PC-9 (cell line): ENCODE results near the gene CRYBG1. TPM values are rescaled to one million over a fixed set of nuclear protein-coding genes. Genes with fewer than 3 reads are reported as not detected.

ENCODE experiments used
- BruUV-seq: library from RNA; stranded (reverse); fragments of 400-500 nt; replicated peaks from 2 replicates; lab custom pipeline; 2021; lab: Mats Ljungman, UMichigan
- CTCF ChIA-PET: fragments of 300-600 bp; sonication (Branson Sonifier 250); formaldehyde crosslinking; loops from one replicate; lab custom pipeline; 2022; ENCODE audit warnings: antibody characterized with exemption; lab: Charles Lee
- POLR2A ChIA-PET: fragments of 300-600 bp; sonication (Branson Sonifier 250); formaldehyde crosslinking; loops from one replicate; lab custom pipeline; 2022; ENCODE audit warnings: antibody characterized with exemption; ENCODE audit not compliant: unreplicated experiment; lab: Charles Lee
- DNase-seq, 2 experiments: peaks; one replicate each; pipeline versions ENCODE4 v3.0.0 to v3.0.0-alpha.2; 2015 to 2022; ENCODE audit warnings: mixed read lengths in 1 of 2
- H2AFZ ChIP-seq: fragments of 200-600 bp; sonication (generic); 2 replicates; pipeline ENCODE4 v1.8.1; 2017; ENCODE audit warnings: antibody characterized with exemption
- H3F3A ChIP-seq: fragments of 200-600 bp; sonication (generic); 2 replicates; pipeline ENCODE4 v1.8.1; 2017; ENCODE audit warnings: antibody characterized with exemption, mild to moderate bottlenecking, low read depth; ENCODE audit not compliant: insufficient read depth
- H3K27ac ChIP-seq: fragments of 200-600 bp; sonication (generic); 2 replicates; pipeline ENCODE4 v1.6.1; 2016; ENCODE audit warnings: mixed run types
- H3K27me3 ChIP-seq: fragments of 200-600 bp; sonication (generic); 2 replicates; pipeline ENCODE4 v1.6.1; 2016; ENCODE audit warnings: low read depth, mixed run types; ENCODE audit not compliant: insufficient read depth
- H3K36me3 ChIP-seq: fragments of 200-600 bp; sonication (generic); 2 replicates; pipeline ENCODE4 v1.6.1; 2016; ENCODE audit warnings: low read depth, mixed run types
- H3K4me1 ChIP-seq: fragments of 200-600 bp; sonication (generic); replicated peaks from 2 replicates; pipeline ENCODE4 v1.6.1; 2016; ENCODE audit warnings: mixed run types; ENCODE audit not compliant: insufficient read depth
- H3K4me2 ChIP-seq: fragments of 200-600 bp; sonication (generic); 2 replicates; pipeline ENCODE4 v1.6.1; 2017; ENCODE audit warnings: mixed run types
- H3K4me3 ChIP-seq: fragments of 200-600 bp; sonication (generic); 2 replicates; pipeline ENCODE4 v1.6.1; 2016; ENCODE audit warnings: mixed run types
- H3K79me2 ChIP-seq: fragments of 200-600 bp; sonication (generic); 2 replicates; pipeline ENCODE4 v1.6.1; 2017; ENCODE audit warnings: low read depth, mixed run types
- H3K9me2 ChIP-seq: fragments of 200-600 bp; sonication (generic); 2 replicates; pipeline ENCODE4 v1.8.1; 2017; ENCODE audit warnings: mild to moderate bottlenecking; ENCODE audit not compliant: insufficient read depth
- H3K9me3 ChIP-seq: fragments of 200-600 bp; sonication (generic); 2 replicates; pipeline ENCODE4 v1.8.1; 2016; ENCODE audit warnings: low read depth; ENCODE audit not compliant: insufficient read depth
- H4K20me1 ChIP-seq: fragments of 200-600 bp; sonication (generic); 2 replicates; pipeline ENCODE4 v1.8.1; 2017; ENCODE audit not compliant: insufficient read depth
- CTCF ChIP-seq: fragments of 200-600 bp; sonication (generic); conservative IDR thresholded peaks from 2 replicates; pipeline ENCODE4 v1.6.1; 2017; ENCODE audit warnings: mixed run types, antibody characterized with exemption, mild to moderate bottlenecking, moderate library complexity
- EZH2 ChIP-seq: fragments of 200-600 bp; sonication (generic); IDR thresholded peaks from 2 replicates; pipeline ENCODE4 v1.8.0; 2017; ENCODE audit warnings: antibody characterized with exemption, low read depth
- intact Hi-C: fragments of 100-400 bp; cut with micrococcal nuclease; formaldehyde crosslinking; loops from one replicate; pipeline ENCODE4 v1.10.0; 2022; ENCODE audit not compliant: unreplicated experiment
- total RNA-seq: library from RNA; stranded (reverse); gene quantifications from 2 replicates; pipeline ENCODE4 v1.2.3, GENCODE V29; 2021

CRYBG1 gene
- total RNA-seq, 1 experiment from 2014 or later, result 49.3 TPM

- intact Hi-C loops, result no loop called here
- ChIA-PET POLR2A (interaction anchor here (0.7 kb wide), 1 partner anchor 482 kb away, joined by 3 read pairs; no protein-coding TSS in a partner anchor), CTCF (no interaction called here)
- no peak for TF ChIP-seq CTCF
- TF ChIP-seq EZH2, result no peak
- H3K36me3 ChIP-seq, result 0 out of 2 replicates have a peak, but pooled peaks cover 4% of the 10 kb centered on the region
- H3K27ac ChIP-seq, result no peak overlapping the region
- H3K9me3 ChIP-seq, result peaks cover 3% of the 10 kb centered on the region; the same call in 1 of the 2 replicates
- no peaks in the 10 kb centered on the region for H3F3A ChIP-seq
- H2AFZ ChIP-seq, result no peak overlapping the region
- DNase-seq, result no peak
- no peaks in the 10 kb centered on the region for H4K20me1 ChIP-seq
- no peaks in the 10 kb centered on the region for H3K9me2 ChIP-seq
- no peak overlapping the region for H3K4me3 ChIP-seq
- no TSS peak for BruUV-seq
- H3K4me2 ChIP-seq, result no peak overlapping the region
- no peaks in the 10 kb centered on the region for H3K4me1 ChIP-seq
- no peaks in the 10 kb centered on the region for H3K27me3 ChIP-seq
- no peaks in the 10 kb centered on the region for H3K79me2 ChIP-seq
Measured at GRCh38 chr6:106612671-106613416, 252.3 kb downstream of the CRYBG1 start.

GRCh38 chr6:106613590-106613989 is 253.1 kb downstream of the CRYBG1 start:
- BruUV-seq, result no TSS peak
- H4K20me1 ChIP-seq, result no peaks in the 10 kb centered on the region
- 0 out of 2 replicates have a peak, but pooled peaks cover 8% of the 10 kb centered on the region for H3K36me3 ChIP-seq
- no peaks in the 10 kb centered on the region for H3K9me2 ChIP-seq
- ChIA-PET CTCF (no interaction called here), POLR2A (no interaction called here)
- no peaks in the 10 kb centered on the region for H3K27me3 ChIP-seq
- peaks cover 3% of the 10 kb centered on the region; the same call in 1 of the 2 replicates for H3K9me3 ChIP-seq
- intact Hi-C loops, result no loop called here
- TF ChIP-seq CTCF (no peak), EZH2 (no peak)
- no peaks in the 10 kb centered on the region for H3K4me1 ChIP-seq
- H3K79me2 ChIP-seq, result no peaks in the 10 kb centered on the region
- H3F3A ChIP-seq, result no peaks in the 10 kb centered on the region
- no peak overlapping the region for H3K27ac ChIP-seq
- H2AFZ ChIP-seq, result no peak overlapping the region
- no peak for DNase-seq
- no peak overlapping the region for H3K4me2 ChIP-seq
- no peak overlapping the region for H3K4me3 ChIP-seq

GRCh38 chr6:106614166-106614565 is 253.6 kb downstream of the CRYBG1 start:
- Histone ChIP-seq H3K27ac (no peak overlapping the region), H4K20me1 (no peaks in the 10 kb centered on the region), H3K4me2 (no peak overlapping the region), H3K27me3 (no peaks in the 10 kb centered on the region), H3F3A (no peaks in the 10 kb centered on the region), H2AFZ (no peak overlapping the region), H3K9me3 (peaks cover 3% of the 10 kb centered on the region; the same call in 1 of the 2 replicates), H3K4me1 (no peaks in the 10 kb centered on the region), H3K9me2 (no peaks in the 10 kb centered on the region), H3K79me2 (no peaks in the 10 kb centered on the region), H3K36me3 (0 out of 2 replicates have a peak, but pooled peaks cover 10% of the 10 kb centered on the region), H3K4me3 (no peak overlapping the region)
- no peak for DNase-seq
- intact Hi-C loops, result no loop called here
- BruUV-seq, result no TSS peak
- POLR2A ChIA-PET, result no interaction called here
- TF ChIP-seq CTCF (no peak), EZH2 (no peak)
- CTCF ChIA-PET, result no interaction called here
